Smooth muscle cell (in vitro differentiated cells): ENCODE measurements around the gene BANF2. TPM values are rescaled to one million over a fixed set of nuclear protein-coding genes. Genes with fewer than 3 reads are reported as not detected.

Source experiments
- DNase-seq: peaks from one replicate; lab custom pipeline; 2025; ENCODE audit not compliant: unreplicated experiment; lab: John Stamatoyannopoulos, UW
- H2AFZ ChIP-seq: fragments of 200-600 bp; sonication (generic); 2 replicates; pipeline ENCODE4 v1.6.0; 2016; ENCODE audit warnings: antibody characterized with exemption, low read depth, mild to moderate bottlenecking
- H3F3A ChIP-seq: fragments of 200-600 bp; sonication (generic); 2 replicates; pipeline ENCODE4 v1.6.0; 2017; ENCODE audit warnings: antibody characterized with exemption, low read depth
- H3K27ac ChIP-seq: fragments of 200-600 bp; sonication (generic); 2 replicates; pipeline ENCODE4 v1.5.1; 2016; ENCODE audit warnings: low read depth, mild to moderate bottlenecking
- H3K27me3 ChIP-seq: fragments of 200-600 bp; sonication (generic); 2 replicates; pipeline ENCODE4 v1.6.1; 2016; ENCODE audit warnings: low read depth, mild to moderate bottlenecking
- H3K36me3 ChIP-seq: fragments of 200-600 bp; sonication (generic); 2 replicates; pipeline ENCODE4 v1.5.1; 2016; ENCODE audit warnings: low read depth
- H3K4me1 ChIP-seq: fragments of 200-600 bp; sonication (generic); 2 replicates; pipeline ENCODE4 v1.5.1; 2016; ENCODE audit warnings: low read depth
- H3K4me2 ChIP-seq: fragments of 200-600 bp; sonication (generic); 2 replicates; pipeline ENCODE4 v1.6.0; 2016; ENCODE audit warnings: mild to moderate bottlenecking
- H3K4me3 ChIP-seq: fragments of 200-600 bp; sonication (generic); 2 replicates; pipeline ENCODE4 v1.5.1; 2016; ENCODE audit warnings: mild to moderate bottlenecking
- H3K79me2 ChIP-seq: fragments of 200-600 bp; sonication (generic); 2 replicates; pipeline ENCODE4 v1.6.0; 2016; ENCODE audit warnings: low read depth, mild to moderate bottlenecking
- H3K9ac ChIP-seq: fragments of 200-600 bp; sonication (generic); 2 replicates; pipeline ENCODE4 v1.6.0; 2016; ENCODE audit warnings: low read depth
- H3K9me3 ChIP-seq: fragments of 200-600 bp; sonication (generic); replicated peaks from 2 replicates; pipeline ENCODE4 v1.5.1; 2016; ENCODE audit warnings: low read depth
- H4K20me1 ChIP-seq: fragments of 200-600 bp; sonication (generic); 2 replicates; pipeline ENCODE4 v1.6.0; 2016; ENCODE audit warnings: low read depth
- WGBS: methylation state at CpG from one replicate; pipeline ENCODE4 v1.1.7; 2016; ENCODE audit warnings: low lambda C conversion rate; 5-methylcytosine and 5-hydroxymethylcytosine counted together
- polyA plus RNA-seq: library from polyadenylated mRNA; unstranded; fragments of >200 nt; fragmentation: Nextera tagmentation; extraction: Ambion mirVana; gene quantifications from 2 replicates; pipeline ENCODE4 v1.2.1, GENCODE V29; 2016
- total RNA-seq: library from RNA; depleted of rRNA; stranded (reverse); fragments of >200 nt; gene quantifications from 2 replicates; pipeline ENCODE4 v1.2.3, GENCODE V29; 2014
- TF ChIP-seq, protein P1 (sequence below): fragments of 200-600 bp; sonication (generic); IDR thresholded peaks from 2 replicates; pipeline ENCODE4 v1.5.1; 2017; ENCODE audit warnings: borderline replicate concordance, mild to moderate bottlenecking, antibody characterized with exemption; ENCODE audit not compliant: insufficient read depth, poor library complexity, severe bottlenecking

Gene BANF2
- total and polyA plus RNA-seq, 2 experiments from 2014 or later, result not detected

- Histone ChIP-seq H3K4me2 (no peak overlapping the region), H4K20me1 (no peaks in the 10 kb centered on the region), H3K9ac (no peak overlapping the region), H3K27me3 (no peaks in the 10 kb centered on the region), H3K4me1 (no peaks in the 10 kb centered on the region), H3K9me3 (no peaks in the 10 kb centered on the region), H3F3A (no peaks in the 10 kb centered on the region), H3K36me3 (no peaks in the 10 kb centered on the region), H2AFZ (no peak overlapping the region), H3K4me3 (no peak overlapping the region), H3K27ac (no peak overlapping the region), H3K79me2 (no peaks in the 10 kb centered on the region)
- no peak for DNase-seq
- 84% methylated on average over 2 of the region's 2 CpGs for WGBS
- TF ChIP-seq, protein P1, sequence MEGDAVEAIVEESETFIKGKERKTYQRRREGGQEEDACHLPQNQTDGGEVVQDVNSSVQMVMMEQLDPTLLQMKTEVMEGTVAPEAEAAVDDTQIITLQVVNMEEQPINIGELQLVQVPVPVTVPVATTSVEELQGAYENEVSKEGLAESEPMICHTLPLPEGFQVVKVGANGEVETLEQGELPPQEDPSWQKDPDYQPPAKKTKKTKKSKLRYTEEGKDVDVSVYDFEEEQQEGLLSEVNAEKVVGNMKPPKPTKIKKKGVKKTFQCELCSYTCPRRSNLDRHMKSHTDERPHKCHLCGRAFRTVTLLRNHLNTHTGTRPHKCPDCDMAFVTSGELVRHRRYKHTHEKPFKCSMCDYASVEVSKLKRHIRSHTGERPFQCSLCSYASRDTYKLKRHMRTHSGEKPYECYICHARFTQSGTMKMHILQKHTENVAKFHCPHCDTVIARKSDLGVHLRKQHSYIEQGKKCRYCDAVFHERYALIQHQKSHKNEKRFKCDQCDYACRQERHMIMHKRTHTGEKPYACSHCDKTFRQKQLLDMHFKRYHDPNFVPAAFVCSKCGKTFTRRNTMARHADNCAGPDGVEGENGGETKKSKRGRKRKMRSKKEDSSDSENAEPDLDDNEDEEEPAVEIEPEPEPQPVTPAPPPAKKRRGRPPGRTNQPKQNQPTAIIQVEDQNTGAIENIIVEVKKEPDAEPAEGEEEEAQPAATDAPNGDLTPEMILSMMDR, result no peak
These were observed 8.0 kb upstream of the BANF2 start for GRCh38 chr20:17691758-17692157.

DNA sequence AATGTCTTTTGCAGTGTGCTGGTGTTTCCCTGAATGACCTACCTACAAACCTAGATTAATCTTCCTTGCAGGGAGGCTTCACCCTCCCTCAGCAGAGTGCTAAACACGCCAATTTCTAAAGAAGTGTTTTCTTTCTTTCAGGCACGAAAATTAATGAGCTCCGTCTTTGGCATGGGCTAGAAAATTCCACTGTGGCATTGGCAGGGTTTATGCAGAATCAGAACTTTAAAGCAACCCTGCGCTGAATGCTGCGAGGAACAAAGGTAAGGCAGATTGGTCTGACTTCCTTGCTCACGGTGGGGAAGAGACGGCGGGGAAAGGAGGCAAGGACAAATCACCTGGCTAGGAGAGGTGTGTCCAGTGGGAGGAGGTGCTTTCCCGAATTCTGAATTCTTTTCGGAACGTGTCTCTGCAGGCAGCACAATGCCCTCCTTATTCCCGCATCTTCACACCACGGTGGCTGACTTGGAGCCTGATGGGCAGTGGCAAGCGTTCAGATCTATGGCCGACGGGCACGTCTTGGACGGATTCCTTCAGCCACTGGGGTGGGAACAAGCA is 6.2 kb upstream of the BANF2 start:
- Histone ChIP-seq H3K4me1 (no peaks in the 10 kb centered on the region), H2AFZ (no peak overlapping the region), H3K36me3 (no peaks in the 10 kb centered on the region), H3K4me2 (no peak overlapping the region), H3K9ac (no peak overlapping the region), H3K27ac (no peak overlapping the region), H3K9me3 (no peaks in the 10 kb centered on the region), H4K20me1 (no peaks in the 10 kb centered on the region), H3K79me2 (no peaks in the 10 kb centered on the region), H3K27me3 (no peaks in the 10 kb centered on the region), H3F3A (no peaks in the 10 kb centered on the region), H3K4me3 (no peak overlapping the region)
- TF ChIP-seq, protein P1, result no peak
- 76% methylated on average over 18 of the region's 18 CpGs for WGBS
- no peak for DNase-seq

GRCh38 chr20:17694767-17695166 is 5.0 kb upstream of the BANF2 start:
- Histone ChIP-seq H3K4me2 (no peak overlapping the region), H3K4me3 (no peak overlapping the region), H2AFZ (no peak overlapping the region), H3F3A (no peaks in the 10 kb centered on the region), H4K20me1 (no peaks in the 10 kb centered on the region), H3K27me3 (no peaks in the 10 kb centered on the region), H3K4me1 (no peaks in the 10 kb centered on the region), H3K36me3 (no peaks in the 10 kb centered on the region), H3K9me3 (no peaks in the 10 kb centered on the region), H3K9ac (no peak overlapping the region), H3K79me2 (no peaks in the 10 kb centered on the region), H3K27ac (no peak overlapping the region)
- 90% methylated on average over 3 of the region's 3 CpGs for WGBS
- DNase-seq, result no peak
- TF ChIP-seq, protein P1, result no peak

DNA sequence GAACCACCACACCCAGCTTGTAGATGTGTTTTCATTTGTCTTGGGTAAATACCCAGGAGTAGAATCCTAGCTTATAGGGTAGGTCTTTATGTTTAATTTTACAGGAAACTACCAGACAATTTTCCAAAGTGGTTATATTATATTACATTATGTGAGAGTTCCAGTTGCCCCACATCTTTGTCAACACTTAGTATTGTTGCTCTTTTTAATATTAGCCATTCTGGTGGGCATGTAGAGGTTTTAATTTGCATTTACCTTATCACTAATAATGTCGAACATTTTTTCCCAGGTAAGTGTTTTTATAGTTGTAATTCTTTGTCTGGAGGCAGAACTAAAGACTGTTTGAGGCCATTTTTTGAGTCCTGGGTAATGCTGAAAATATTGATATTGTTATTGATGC is 3.5 kb upstream of the BANF2 start:
- Histone ChIP-seq H2AFZ (no peak overlapping the region), H3K27me3 (no peaks in the 10 kb centered on the region), H3K4me3 (no peak overlapping the region), H3K27ac (no peak overlapping the region), H3K4me1 (no peaks in the 10 kb centered on the region), H3K9ac (no peak overlapping the region), H3K36me3 (no peaks in the 10 kb centered on the region), H3F3A (no peaks in the 10 kb centered on the region), H3K9me3 (no peaks in the 10 kb centered on the region), H4K20me1 (no peaks in the 10 kb centered on the region), H3K79me2 (no peaks in the 10 kb centered on the region), H3K4me2 (no peak overlapping the region)
- 84% methylated on average over 1 of the region's 1 CpG for WGBS
- DNase-seq, result no peak
- TF ChIP-seq, protein P1, result no peak
